GM19238 (cell line): ENCODE data around the gene ATG2B.
"Not testable (repeated sequence)": the region's sequence is repeated elsewhere in the genome, so short reads cannot be mapped to it uniquely, and the experiment has no call there.

Source experiments
- DNase-seq: peaks from one replicate; pipeline ENCODE4 v3.0.0; 2011; ENCODE audit warnings: low spot score; ENCODE audit not compliant: insufficient read length

Gene ATG2B

DNA sequence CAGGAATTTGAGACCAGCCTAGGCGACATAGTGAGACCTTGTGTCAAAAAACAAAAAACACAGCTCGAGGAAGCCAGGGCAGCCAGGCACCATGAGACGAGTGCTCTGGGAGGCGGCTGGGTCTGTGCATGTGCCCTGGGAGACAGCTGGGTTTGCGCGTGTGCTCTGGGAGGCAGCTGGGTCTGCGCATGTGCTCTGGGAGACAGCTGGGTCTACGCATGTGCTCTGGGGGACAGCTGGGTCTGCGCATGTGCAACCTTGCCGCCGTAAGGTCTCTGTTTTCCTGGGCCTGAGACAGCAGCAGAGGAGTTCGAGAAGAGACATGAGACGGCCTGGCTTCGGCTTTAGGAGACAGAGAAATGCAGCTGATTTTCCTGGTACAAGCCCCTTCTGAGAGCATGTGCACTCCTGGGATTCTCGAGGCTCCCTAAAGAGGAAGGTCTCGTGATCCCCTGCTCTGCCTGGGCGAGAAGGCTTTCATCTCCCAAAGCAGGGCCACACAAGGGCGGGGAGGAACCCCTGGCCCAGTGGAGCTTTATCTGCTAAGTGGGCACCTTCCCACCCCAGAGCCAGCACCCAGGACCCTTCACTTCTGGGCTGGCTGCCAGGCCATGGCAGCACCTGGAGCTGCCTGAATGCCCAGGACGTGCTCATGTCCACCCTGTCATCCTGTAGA lies 110.7 kb downstream of the ATG2B start:
- DNase-seq, result no peak

DNA sequence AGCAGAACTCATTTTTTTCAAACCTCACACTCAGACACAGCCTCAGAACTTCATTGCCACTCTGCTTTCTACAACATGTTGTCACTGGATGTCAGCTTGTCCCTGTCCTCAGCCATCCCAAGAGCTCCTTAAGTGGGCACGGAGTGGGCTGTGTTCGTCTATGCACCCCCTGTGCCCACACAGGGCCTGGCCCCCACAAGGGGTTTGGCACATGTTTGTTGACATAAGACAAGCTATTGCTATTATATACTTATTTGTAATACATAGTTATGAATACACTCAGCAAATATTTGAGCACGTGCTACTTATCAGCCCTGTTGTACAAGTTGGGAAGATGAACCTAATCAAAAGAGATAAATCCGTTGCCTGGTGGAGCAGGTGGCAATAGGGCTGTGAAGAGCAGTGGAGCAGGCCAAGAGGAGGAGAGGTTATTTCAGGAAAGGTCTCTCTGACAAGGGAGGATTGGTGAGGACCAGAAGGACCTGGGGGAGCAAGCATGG lies 111.4 kb downstream of the ATG2B start:
- DNase-seq, result no peak

DNA sequence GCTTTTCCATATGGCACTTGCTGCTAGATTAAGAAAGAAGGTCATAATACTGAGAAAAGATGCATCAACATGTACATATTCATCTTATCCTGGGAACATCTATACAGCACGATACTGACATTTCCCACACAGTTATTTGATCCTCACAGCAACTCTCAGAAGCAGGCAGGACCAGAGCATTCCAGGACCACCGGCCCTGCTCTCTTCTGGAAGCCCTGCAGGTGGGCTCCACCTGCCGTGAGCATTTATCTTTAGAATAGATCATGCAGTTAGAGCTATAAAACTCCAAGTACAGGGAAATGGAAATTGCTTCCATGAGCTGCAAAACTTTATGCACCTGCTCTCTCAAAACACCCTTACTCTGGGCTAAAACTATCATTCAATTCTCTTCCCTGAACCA lies 112.7 kb downstream of the ATG2B start:
- no peak for DNase-seq

DNA sequence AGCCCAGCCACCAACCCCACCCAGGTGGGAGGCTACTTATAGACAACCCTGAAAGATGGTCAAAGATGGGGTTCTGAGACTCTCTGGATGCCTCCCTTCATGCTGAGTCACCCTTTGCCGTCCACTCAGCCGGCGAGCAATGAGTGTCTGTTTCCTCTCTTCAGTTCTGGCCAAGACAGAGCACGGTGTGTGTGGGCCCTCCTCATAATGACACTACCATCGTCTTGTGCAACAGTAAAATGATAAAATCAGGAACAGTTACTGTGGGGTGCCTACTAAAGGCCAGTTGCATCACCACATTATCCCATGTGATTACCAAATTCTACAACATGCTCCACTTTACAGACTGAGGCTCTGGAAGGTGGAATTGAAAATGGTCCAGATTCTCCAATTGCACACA lies 114.1 kb downstream of the ATG2B start:
- DNase-seq, result no peak

DNA sequence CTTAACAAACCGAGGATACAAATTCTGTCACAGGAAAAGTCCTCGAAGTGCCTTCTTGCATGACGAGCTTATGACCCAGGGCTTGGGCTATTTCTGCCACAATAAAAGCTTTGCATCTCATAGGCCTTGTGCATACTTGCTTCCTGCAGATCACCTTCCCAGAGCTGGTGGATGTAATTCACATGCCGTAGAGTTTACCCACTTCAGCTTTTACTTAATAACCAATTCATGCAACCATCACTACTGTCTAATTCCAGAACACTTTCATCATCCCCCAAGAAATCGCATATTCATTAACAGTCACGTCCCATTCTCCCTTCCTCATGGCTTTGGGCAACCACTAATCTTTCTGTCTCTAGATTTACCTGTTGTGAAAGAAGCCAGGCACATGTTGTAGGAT lies 116.1 kb downstream of the ATG2B start:
- no peak for DNase-seq

DNA sequence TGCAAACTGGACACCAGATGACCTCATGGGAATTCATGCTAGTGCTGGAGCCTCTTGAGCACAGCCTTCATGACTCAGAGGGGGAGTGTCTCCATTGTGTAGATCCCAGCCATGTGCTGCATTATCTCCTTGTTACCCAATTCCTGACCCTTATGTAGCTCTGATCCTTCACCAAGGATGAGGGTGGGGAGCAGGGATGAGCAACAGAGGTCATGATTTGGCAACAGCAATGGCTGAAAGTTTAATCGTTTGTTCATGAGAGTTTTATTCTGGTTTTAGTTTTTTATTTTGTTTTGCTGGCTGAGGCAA lies 116.6 kb downstream of the ATG2B start:
- no peak for DNase-seq

DNA sequence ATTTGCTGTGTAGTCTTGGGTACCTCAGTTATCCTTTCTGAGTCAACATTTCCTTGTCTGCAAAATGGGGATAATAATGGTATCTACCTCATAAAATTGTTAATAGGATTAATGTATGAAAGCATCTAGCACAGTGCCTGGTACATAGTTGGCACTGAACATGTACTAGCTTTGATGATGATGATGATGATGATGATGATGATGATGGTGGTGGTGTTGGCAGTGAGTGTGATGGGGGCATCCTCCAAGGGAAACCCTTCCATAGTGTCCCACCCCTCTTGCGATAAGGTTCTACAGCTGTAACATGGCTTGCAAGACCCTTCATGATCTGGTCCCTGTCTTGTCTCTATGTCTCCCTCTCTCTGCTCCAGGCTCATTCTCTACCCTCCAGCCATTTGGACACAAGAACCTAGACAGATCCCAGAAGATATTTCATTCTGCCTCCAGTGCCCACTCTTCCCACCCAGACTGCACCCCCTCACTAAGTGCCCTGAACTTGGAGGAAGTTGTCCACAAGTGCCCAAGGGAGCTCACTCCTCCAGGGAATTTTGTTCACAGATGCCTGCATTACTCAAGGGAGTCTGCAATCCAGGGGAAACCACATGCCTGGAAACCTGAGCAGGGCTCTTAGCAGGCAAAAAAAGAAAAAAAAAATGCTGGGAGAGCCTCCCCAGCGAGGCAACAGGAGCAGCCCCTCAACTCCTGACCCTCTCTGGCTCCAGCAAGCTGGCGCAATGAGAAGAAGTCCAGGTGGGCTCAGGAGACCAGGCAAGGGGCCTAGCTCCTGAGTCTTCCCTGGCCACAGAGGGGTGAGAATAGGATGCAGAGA lies 117.2 kb downstream of the ATG2B start:
- DNase-seq, result no peak

DNA sequence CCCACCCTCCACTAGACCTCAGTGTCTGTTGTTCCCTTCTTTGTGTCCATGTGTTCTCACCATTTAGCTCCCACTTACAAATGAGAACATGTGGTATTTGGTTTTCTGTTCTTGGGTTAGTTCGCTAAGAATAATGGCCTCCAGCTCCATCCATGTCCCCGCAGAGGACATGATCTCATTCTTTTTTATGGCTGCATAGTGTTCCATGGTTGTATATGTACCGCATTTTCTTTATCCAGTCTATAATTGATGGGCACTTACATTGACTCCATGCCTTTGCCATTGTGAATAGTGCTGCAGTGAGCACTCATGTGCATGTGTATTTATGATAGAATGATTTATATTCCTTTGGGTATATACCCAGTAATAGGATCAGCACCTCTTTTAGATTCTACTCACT lies 118.1 kb downstream of the ATG2B start:
- DNase-seq, result not testable (repeated sequence)

DNA sequence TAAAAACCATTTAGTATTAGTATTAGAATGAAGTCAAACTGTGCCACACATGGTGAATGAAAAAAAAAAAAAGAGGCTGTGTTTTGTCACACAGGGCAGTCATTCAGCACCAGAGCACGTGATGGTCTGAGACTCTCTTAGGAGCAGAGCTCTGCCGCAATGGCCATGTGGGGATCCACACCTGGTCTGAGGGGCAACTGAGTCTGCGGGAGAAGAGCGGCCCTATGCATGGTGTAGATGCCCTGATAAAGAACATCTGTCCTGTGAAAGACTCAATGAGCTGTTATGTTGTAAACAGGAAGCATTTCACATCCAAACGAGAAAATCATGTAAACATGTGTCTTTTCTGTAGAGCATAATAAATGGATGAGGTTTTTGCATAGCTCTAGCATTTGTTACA lies 119.4 kb downstream of the ATG2B start:
- DNase-seq, result no peak

DNA sequence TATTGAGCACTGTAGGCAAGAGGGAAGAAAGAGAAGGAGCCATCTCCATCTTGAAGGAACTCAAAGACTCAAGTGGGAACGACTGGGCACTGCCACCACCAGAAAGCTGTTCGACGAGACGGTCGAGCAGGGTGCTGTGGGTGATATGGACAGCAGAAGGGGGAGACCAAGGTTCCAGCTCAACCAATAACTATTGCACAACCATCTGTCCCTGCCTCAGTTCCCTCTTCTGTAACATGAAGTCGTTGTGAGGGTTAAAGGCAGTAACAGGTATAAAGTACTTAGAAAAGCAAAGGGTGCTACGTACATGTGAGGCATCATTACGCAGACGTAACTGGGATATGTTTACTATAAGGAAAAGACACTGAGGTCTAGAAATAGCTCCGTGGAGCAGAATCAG lies 121.0 kb downstream of the ATG2B start:
- no peak for DNase-seq

DNA sequence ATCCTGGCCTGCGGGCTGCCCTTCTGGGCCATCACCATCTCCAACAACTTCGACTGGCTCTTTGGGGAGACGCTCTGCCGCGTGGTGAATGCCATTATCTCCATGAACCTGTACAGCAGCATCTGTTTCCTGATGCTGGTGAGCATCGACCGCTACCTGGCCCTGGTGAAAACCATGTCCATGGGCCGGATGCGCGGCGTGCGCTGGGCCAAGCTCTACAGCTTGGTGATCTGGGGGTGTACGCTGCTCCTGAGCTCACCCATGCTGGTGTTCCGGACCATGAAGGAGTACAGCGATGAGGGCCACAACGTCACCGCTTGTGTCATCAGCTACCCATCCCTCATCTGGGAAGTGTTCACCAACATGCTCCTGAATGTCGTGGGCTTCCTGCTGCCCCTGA lies 122.5 kb downstream of the ATG2B start:
- no peak for DNase-seq

DNA sequence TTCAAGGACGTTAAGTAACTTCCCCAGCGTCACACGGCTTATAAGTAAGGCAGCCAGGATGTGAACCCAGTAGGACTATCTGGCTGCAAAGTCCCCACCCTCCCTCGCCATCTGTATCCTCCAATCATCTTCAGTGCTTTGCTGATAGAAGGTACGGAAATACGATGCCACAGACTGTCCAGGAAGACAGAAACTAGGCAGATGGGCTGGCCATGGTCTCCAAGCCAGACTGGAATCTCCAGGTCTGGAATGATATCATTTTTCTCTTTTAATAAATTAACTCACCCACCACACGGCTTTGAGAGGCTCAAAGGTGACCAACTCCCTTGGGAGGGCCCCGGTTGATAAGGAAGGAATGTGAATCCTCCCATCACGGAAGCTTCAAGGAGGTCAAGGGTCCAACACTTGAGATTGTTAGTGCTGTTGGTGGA lies 123.4 kb downstream of the ATG2B start:
- DNase-seq, result no peak

DNA sequence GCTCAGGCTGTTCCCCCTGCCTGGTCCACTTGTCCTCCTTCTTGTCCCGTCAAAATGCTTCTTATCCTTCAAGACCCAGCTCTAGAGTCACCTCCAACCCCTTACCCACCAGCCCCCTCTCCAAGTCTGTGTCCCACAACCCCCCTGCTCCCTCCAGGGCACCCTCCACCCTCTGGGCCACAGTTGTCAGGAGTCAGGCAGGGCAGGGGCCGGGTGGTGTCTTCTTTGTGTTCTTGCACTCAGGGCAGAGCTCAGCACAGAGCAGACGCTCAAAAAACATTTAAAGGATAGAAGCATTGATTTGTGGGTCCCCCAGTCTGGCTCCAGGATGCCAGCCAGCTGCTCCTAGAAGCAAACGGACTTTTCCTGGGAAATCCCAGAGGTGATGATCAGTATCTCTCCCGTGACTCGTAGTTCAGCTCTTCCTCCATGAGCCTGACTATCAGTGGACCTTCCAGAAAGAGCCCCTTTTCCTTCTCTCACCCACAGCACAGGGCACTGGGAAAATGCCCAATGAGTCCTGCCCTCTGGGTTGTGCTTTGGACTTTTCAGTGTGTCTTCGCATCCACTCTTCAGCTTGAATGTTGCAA lies 124.4 kb downstream of the ATG2B start:
- no peak for DNase-seq

DNA sequence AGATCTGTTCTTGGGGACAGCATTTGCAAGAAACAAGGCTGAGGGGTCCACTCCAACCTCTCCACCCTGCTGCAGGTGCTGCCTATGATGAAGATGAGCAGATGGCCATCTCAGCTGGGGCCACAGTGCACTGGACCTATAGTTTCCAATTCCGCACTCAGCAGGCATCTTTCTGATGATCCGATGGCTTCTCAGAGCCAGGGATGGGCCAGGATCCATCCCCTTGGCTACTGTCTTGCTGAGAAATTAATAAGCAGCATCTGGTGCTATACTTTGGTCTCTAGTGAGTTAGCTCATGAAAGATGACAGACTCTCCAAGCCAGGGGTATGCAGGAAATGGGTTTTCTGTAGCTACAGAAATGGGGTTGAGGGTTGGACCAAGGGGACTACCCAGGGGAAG lies 125.5 kb downstream of the ATG2B start:
- DNase-seq, result no peak

DNA sequence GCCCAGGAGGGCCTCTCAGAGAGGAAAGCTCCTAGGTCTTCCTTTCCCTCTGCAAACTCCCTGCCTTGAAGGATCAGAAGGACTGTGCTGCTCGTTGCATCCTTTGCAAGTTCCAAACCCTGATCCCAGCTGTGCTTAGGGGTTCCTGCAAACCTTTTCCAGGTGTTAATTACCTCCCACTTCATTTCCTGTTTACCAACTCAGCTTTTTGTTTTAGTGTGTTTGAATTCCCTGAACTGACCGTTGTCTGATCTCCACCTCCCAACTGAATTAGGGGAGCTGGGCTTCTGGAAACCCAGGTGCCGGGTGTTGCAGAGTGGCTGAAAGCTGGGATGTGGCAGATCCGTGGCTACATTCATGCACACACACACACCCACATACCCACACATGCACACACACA lies 127.7 kb downstream of the ATG2B start:
- DNase-seq, result no peak

DNA sequence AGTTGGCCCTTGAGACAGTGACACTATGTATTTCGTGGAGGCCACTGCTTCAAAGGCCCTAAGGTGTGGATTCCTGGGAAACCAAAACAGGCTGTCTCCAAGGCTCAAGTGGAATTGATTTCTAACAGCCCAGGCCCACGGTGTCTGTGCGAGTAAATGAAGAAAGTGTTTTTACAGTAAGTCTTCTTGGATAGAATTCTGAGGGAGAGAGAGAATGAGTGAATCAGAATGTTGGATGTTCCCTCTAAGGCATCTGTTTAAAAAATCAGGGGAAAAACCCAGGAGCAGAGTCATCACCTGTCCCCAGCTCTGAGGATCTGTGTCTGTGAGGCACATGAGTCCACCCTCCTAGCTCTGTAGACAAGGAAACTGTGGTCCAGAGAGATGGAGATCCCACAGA lies 129.5 kb downstream of the ATG2B start:
- DNase-seq, result no peak

DNA sequence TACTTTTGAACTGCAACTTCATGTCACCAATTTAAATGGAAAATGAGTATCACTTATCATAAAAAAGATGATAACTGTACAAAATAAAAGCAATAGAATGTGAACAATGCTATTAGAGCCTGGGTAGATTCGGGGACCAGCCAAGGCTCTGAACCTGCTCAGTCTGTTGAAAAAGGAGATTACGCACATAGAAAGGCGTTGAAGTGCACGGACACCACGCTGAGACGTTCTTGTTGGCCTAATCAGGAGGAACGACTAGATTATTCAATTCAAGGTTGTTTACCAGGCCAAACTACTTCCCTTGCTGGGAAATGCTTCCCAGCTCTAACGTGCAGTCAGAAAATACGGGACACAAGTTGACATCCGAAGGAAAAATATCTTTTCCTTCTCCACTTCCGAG lies 130.6 kb downstream of the ATG2B start:
- DNase-seq, result no peak

DNA sequence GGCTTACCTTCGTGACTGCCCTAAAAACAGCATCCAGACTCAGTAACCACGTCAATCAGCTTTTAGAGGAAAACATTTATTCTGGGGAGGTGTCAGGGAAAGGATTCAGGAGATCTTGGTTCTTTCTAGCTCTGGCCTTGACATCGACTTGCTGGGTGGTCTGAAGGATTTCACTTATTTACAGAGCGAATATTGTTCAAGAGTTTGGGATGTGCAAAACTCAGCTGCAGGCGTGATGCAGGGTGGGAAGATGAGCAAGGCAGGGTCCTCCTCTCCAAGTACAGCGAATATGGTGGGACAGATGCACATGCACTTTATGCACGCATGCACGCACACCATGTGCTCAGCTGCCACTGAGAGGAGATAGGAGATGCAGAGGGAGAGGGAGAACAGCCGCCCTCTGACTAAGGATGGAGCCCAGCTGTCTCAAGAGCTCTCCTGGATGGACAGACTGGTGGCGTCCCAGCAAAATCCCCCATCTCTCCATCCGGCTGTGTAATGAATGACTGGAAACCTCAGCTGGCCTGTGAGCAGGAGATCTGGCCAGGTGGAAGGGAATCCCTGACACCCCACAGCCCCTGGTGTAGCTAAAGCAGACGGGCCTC lies 131.5 kb downstream of the ATG2B start:
- DNase-seq, result no peak

DNA sequence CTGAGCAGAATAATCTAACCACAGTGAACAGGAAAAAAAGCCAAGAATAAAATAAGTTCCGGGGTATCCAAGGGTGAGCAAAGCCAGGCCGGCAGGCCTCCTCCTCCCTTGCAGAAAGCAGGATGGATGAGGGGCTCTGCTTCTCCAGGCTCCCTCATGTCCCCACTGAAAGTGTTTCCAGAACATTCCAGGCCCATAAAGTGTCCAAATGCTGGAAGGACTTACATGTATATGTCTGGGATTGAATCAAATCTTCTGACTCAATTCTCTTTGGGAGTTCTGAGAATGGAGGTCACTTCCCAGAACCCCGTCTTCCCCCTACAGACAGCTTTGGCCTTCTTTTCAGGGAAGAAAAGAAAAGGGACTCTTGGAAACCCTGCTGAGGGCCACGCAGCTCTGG lies 132.1 kb downstream of the ATG2B start:
- DNase-seq, result no peak

DNA sequence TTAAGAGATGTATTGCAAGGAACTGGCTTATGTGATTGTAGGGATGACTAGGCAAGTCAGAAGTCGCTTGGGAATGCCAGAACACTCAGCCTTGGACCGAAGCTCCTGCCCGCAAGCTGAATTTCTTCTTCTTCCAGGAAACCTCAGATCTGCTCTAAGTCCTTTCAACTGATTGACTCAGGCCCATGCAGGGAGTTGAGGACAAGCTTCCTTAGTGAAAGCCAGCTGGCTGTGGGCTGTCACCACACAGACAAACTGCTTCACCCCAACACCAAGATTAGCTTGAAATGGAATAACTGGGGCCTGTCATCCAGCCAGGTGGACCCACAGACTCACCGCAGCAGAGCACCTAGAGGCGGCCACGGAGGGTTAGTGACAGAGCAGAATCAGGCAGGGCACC lies 133.8 kb downstream of the ATG2B start:
- no peak for DNase-seq
